ENCODE data around the gene ZBTB14. TPM values are rescaled to one million over a fixed set of nuclear protein-coding genes. Genes with fewer than 3 reads are reported as not detected.

ZBTB14 gene
- total RNA-seq, 2 experiments from 2014 or later, result 28.1 to 33.9 TPM

DNA sequence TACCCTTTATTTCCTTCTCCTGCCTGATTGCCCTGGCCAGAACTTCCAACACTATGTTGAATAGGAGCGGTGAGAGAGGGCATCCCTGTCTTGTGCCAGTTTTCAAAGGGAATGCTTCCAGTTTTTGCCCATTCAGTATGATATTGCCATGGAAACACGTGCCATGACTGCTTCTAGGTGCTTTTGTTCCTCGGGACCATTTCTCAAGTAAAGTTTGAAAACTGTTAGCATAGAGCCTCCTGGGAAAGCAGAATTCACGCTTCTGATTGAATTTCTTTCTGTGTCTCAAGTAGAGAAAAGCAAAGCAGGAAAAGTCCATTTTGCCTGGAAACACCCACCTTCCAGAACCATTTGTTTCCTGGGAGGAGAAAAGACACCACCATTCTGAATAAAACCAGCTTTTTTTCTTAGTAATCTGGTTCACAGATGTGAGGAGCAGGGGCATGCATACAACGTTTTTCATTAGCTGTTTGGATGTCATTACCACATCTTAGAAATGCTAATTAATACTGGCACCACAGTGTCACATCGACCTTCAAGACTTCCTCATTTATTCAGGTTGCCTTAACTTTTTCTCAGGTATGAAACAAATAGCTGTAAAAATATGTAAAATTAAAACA lies 39.0 kb upstream of the ZBTB14 start:
- no TSS peak for BruUV-seq (replicated peaks)
- no peak overlapping the region for H3K4me3 ChIP-seq (ENCODE audit: low read depth, low read length, poor library complexity, severe bottlenecking)
- no peaks in the 10 kb centered on the region for H3K36me3 ChIP-seq (ENCODE audit: insufficient read depth, low read length)
- no peak for DNase-seq (ENCODE audit: low spot score)
- H3K79me2 ChIP-seq (ENCODE audit: insufficient read depth, low read depth, low read length), result no peaks in the 10 kb centered on the region
- H3K9me2 ChIP-seq (ENCODE audit: insufficient read depth, low read length), result no peaks in the 10 kb centered on the region
- no peaks in the 10 kb centered on the region for H3K4me1 ChIP-seq (ENCODE audit: insufficient read depth, low read length, poor library complexity, severe bottlenecking)
- H3K9me3 ChIP-seq (ENCODE audit: low read length), result no peaks in the 10 kb centered on the region
- no peak overlapping the region for H3K27ac ChIP-seq (ENCODE audit: low read depth, low read length, poor library complexity, severe bottlenecking)
- no peak overlapping the region for H2AFZ ChIP-seq (ENCODE audit: low read length)
- POLR2A ChIA-PET, result interaction anchor here (0.7 kb wide), 1 partner anchor 17 kb away, joined by 5 read pairs; no protein-coding TSS in a partner anchor
- H3K4me2 ChIP-seq (ENCODE audit: low read length), result no peak overlapping the region
- TF ChIP-seq, protein P1, sequence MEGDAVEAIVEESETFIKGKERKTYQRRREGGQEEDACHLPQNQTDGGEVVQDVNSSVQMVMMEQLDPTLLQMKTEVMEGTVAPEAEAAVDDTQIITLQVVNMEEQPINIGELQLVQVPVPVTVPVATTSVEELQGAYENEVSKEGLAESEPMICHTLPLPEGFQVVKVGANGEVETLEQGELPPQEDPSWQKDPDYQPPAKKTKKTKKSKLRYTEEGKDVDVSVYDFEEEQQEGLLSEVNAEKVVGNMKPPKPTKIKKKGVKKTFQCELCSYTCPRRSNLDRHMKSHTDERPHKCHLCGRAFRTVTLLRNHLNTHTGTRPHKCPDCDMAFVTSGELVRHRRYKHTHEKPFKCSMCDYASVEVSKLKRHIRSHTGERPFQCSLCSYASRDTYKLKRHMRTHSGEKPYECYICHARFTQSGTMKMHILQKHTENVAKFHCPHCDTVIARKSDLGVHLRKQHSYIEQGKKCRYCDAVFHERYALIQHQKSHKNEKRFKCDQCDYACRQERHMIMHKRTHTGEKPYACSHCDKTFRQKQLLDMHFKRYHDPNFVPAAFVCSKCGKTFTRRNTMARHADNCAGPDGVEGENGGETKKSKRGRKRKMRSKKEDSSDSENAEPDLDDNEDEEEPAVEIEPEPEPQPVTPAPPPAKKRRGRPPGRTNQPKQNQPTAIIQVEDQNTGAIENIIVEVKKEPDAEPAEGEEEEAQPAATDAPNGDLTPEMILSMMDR (conservative IDR thresholded peaks at IDR 0.05; ENCODE audit: low read length), result no peak
- TF ChIP-seq EZH2phosphoT487 (IDR thresholded peaks at IDR 0.05; ENCODE audit: borderline replicate concordance, low read depth, low read length), result no peak
- CTCF ChIA-PET (ENCODE audit: unreplicated experiment), result no interaction called here
- no peaks in the 10 kb centered on the region for H4K20me1 ChIP-seq (ENCODE audit: insufficient read depth, low read length)
- intact Hi-C loops (cut with micrococcal nuclease; ENCODE audit: unreplicated experiment), result no loop called here

DNA sequence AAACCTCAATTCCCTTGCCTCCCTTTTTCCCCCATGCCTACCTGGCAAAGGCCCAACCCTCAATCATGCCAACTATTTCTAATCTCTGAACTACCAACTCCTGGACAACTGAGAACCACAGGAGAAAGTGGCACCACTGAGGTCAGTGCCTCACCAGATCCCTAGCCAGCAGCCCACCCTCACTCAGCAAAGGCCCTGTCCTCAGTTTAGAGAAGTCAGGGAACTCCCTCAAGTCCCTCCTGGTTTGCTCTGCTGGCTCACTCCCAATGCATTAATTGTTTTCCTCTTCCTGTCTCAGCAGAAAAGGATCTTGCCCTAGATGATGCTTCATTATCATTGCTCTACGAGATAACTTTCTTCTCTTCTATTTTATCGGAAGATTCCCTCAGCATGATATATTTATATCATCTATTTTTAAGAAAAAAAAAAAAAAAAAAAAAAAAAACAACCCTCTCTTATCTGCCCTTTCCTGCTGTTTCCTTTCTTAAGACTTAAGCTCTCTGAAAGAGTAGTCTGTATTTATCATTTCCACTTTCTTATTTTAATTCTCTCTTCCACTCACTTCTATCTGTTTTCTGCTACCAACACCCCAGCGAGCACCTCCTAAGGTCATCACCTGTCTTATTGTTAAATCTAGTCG lies 22.7 kb upstream of the ZBTB14 start:
- DNase-seq (ENCODE audit: low spot score), result no peak
- no TSS peak for BruUV-seq (replicated peaks)
- H4K20me1 ChIP-seq (ENCODE audit: insufficient read depth, low read length), result no peaks in the 10 kb centered on the region
- POLR2A ChIA-PET, result no interaction called here
- no peaks in the 10 kb centered on the region for H3K4me1 ChIP-seq (ENCODE audit: insufficient read depth, low read length, poor library complexity, severe bottlenecking)
- H3K4me2 ChIP-seq (ENCODE audit: low read length), result no peak overlapping the region
- H2AFZ ChIP-seq (ENCODE audit: low read length), result no peak overlapping the region
- H3K9me3 ChIP-seq (ENCODE audit: low read length), result no peaks in the 10 kb centered on the region
- TF ChIP-seq, protein P1 (conservative IDR thresholded peaks at IDR 0.05; ENCODE audit: low read length), result no peak
- TF ChIP-seq EZH2phosphoT487 (IDR thresholded peaks at IDR 0.05; ENCODE audit: borderline replicate concordance, low read depth, low read length), result no peak
- no peak overlapping the region for H3K27ac ChIP-seq (ENCODE audit: low read depth, low read length, poor library complexity, severe bottlenecking)
- no peak overlapping the region for H3K4me3 ChIP-seq (ENCODE audit: low read depth, low read length, poor library complexity, severe bottlenecking)
- H3K9me2 ChIP-seq (ENCODE audit: insufficient read depth, low read length), result no peaks in the 10 kb centered on the region
- intact Hi-C loops (cut with micrococcal nuclease; ENCODE audit: unreplicated experiment), result no loop called here
- H3K79me2 ChIP-seq (ENCODE audit: insufficient read depth, low read depth, low read length), result no peaks in the 10 kb centered on the region
- H3K36me3 ChIP-seq (ENCODE audit: insufficient read depth, low read length), result no peaks in the 10 kb centered on the region
- CTCF ChIA-PET (ENCODE audit: unreplicated experiment), result no interaction called here

DNA sequence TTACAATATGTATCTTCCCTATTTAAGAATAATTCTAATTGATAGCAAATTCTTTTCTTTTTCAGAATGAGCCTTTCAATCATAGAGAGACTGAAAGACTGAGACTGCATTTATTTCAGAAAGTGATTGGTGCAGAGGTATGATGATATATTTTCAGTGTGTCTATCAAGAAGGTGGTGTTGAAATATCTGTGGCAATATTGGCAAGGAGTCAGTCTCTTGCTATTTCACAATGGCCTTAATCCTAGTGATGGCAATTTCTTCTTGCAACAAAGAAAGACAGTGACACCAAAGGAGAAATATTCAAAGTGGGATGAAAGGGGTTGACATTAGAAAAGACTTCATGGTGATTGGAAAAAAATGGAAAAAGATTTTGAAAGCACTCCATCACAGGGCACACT lies 21.7 kb upstream of the ZBTB14 start:
- no peak for DNase-seq (ENCODE audit: low spot score)
- CTCF ChIA-PET (ENCODE audit: unreplicated experiment), result no interaction called here
- no peak overlapping the region for H3K4me2 ChIP-seq (ENCODE audit: low read length)
- H3K27ac ChIP-seq (ENCODE audit: low read depth, low read length, poor library complexity, severe bottlenecking), result no peak overlapping the region
- POLR2A ChIA-PET, result interaction anchor here (0.7 kb wide), 1 partner anchor 367 kb away, joined by 3 read pairs; no protein-coding TSS in a partner anchor
- no peak overlapping the region for H3K4me3 ChIP-seq (ENCODE audit: low read depth, low read length, poor library complexity, severe bottlenecking)
- H4K20me1 ChIP-seq (ENCODE audit: insufficient read depth, low read length), result no peaks in the 10 kb centered on the region
- no TSS peak for BruUV-seq (replicated peaks)
- H3K36me3 ChIP-seq (ENCODE audit: insufficient read depth, low read length), result no peaks in the 10 kb centered on the region
- intact Hi-C loops (cut with micrococcal nuclease; ENCODE audit: unreplicated experiment), result no loop called here
- TF ChIP-seq EZH2phosphoT487 (IDR thresholded peaks at IDR 0.05; ENCODE audit: borderline replicate concordance, low read depth, low read length), result no peak
- TF ChIP-seq, protein P1 (conservative IDR thresholded peaks at IDR 0.05; ENCODE audit: low read length), result no peak
- no peaks in the 10 kb centered on the region for H3K9me2 ChIP-seq (ENCODE audit: insufficient read depth, low read length)
- H3K79me2 ChIP-seq (ENCODE audit: insufficient read depth, low read depth, low read length), result no peaks in the 10 kb centered on the region
- no peak overlapping the region for H2AFZ ChIP-seq (ENCODE audit: low read length)
- H3K4me1 ChIP-seq (ENCODE audit: insufficient read depth, low read length, poor library complexity, severe bottlenecking), result no peaks in the 10 kb centered on the region
- no peaks in the 10 kb centered on the region for H3K9me3 ChIP-seq (ENCODE audit: low read length)
